ENCODE data around the gene SPAG16.
"Not testable (repeated sequence)": the region's sequence is repeated elsewhere in the genome, so short reads cannot be mapped to it uniquely, and the experiment has no call there.

SPAG16 gene

DNA sequence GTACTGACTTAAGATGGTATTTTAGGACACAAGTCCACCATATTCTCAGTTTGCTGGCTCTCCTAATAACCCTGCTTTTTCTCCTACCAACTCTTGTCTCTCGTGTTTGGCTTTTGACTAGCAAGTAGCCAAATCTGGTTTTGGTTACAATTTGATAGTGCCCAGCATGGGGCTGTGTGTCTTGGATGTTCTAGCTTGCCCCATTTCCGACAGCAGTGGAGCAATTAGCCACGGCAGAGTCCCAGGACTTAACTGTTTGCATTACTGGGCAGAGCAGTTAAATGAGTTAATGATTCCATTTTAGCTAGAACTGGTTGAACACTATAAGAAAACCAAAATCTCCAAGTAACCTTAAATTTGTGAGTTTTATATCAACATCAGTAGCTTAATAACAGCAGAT is 18.6 kb upstream of the SPAG16 start:
- H3K4me3 ChIP-seq (ENCODE audit: low read depth in 1 of 2, low read length in 2 of 2): no peak overlapping the region
- H3K27me3 ChIP-seq (ENCODE audit: control insufficient read depth in 1 of 2, insufficient read depth in 2 of 2, low read length in 2 of 2): no peaks in the 10 kb centered on the region
- H3K9ac ChIP-seq (ENCODE audit: low read depth in 1 of 2, low read length in 2 of 2): no peak overlapping the region
- no peaks in the 10 kb centered on the region for H3K9me3 ChIP-seq (ENCODE audit: control insufficient read depth in 1 of 2, low read length in 2 of 2)
- no peak overlapping the region for H3K27ac ChIP-seq (ENCODE audit: low read depth, low read length)
- H3K4me1 ChIP-seq (ENCODE audit: control insufficient read depth in 1 of 2, insufficient read depth in 2 of 2, low read length in 2 of 2): no peaks in the 10 kb centered on the region
- H3K36me3 ChIP-seq (ENCODE audit: control insufficient read depth in 1 of 2, insufficient read depth in 2 of 2, low read length in 2 of 2): no peaks in the 10 kb centered on the region

DNA sequence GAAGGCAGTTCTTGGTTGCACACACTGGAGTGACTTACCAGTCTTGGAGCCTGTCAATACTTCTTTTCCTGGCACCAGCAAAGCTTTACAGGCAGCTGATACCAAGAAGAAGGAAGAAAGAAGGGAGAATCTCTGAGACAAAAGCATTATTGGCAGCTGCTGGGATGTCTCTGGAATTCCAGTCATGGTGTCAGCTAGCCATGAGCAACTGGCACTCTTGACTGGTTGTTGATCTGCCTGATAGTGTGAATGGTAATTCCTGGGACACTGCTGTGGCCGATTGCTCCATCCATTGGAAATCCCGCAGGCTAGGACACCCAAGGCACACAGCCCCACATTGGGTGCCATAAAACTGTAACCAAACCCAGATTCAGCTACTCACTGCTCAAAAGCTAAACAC is 17.8 kb upstream of the SPAG16 start:
- Histone ChIP-seq H3K27me3 (ENCODE audit: control insufficient read depth in 1 of 2, insufficient read depth in 2 of 2, low read length in 2 of 2) (no peaks in the 10 kb centered on the region), H3K36me3 (ENCODE audit: control insufficient read depth in 1 of 2, insufficient read depth in 2 of 2, low read length in 2 of 2) (no peaks in the 10 kb centered on the region), H3K4me3 (ENCODE audit: low read depth in 1 of 2, low read length in 2 of 2) (no peak overlapping the region), H3K9me3 (ENCODE audit: control insufficient read depth in 1 of 2, low read length in 2 of 2) (no peaks in the 10 kb centered on the region), H3K27ac (ENCODE audit: low read depth, low read length) (no peak overlapping the region), H3K4me1 (ENCODE audit: control insufficient read depth in 1 of 2, insufficient read depth in 2 of 2, low read length in 2 of 2) (no peaks in the 10 kb centered on the region), H3K9ac (ENCODE audit: low read depth in 1 of 2, low read length in 2 of 2) (no peak overlapping the region)

DNA sequence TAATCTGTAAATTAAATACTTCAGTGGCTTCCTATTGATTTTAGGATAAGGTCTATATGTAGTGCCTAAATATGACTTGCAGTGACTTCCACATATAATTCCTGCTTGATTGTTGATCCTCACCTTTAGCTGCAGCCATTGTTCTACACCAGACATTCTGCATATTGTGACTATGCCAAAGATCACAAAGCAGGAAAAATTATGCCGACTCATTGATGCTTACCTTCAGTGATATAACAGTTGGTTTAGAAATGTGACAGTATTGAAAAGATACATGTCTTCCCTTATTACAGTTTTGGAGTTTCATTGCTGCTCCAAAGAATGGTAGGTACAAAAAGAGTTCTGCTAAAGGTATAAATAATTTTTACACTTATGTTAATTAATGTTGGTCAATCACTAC is 12.3 kb upstream of the SPAG16 start:
- Histone ChIP-seq H3K9me3 (ENCODE audit: control insufficient read depth in 1 of 2, low read length in 2 of 2) (peaks cover 0 to 2% of the 10 kb centered on the region in 2 donors), H3K27me3 (ENCODE audit: control insufficient read depth in 1 of 2, insufficient read depth in 2 of 2, low read length in 2 of 2) (no peaks in the 10 kb centered on the region), H3K4me1 (ENCODE audit: control insufficient read depth in 1 of 2, insufficient read depth in 2 of 2, low read length in 2 of 2) (no peaks in the 10 kb centered on the region), H3K27ac (ENCODE audit: low read depth, low read length) (no peak overlapping the region), H3K4me3 (ENCODE audit: low read depth in 1 of 2, low read length in 2 of 2) (no peak overlapping the region), H3K36me3 (ENCODE audit: control insufficient read depth in 1 of 2, insufficient read depth in 2 of 2, low read length in 2 of 2) (no peaks in the 10 kb centered on the region), H3K9ac (ENCODE audit: low read depth in 1 of 2, low read length in 2 of 2) (no peak overlapping the region)

- Histone ChIP-seq H3K4me3 (ENCODE audit: low read depth in 1 of 2, low read length in 2 of 2) (no peak overlapping the region), H3K27me3 (ENCODE audit: control insufficient read depth in 1 of 2, insufficient read depth in 2 of 2, low read length in 2 of 2) (no peaks in the 10 kb centered on the region), H3K9me3 (ENCODE audit: control insufficient read depth in 1 of 2, low read length in 2 of 2) (peaks cover 0 to 3% of the 10 kb centered on the region in 2 donors), H3K36me3 (ENCODE audit: control insufficient read depth in 1 of 2, insufficient read depth in 2 of 2, low read length in 2 of 2) (no peaks in the 10 kb centered on the region), H3K27ac (ENCODE audit: low read depth, low read length) (no peak overlapping the region), H3K4me1 (ENCODE audit: control insufficient read depth in 1 of 2, insufficient read depth in 2 of 2, low read length in 2 of 2) (no peaks in the 10 kb centered on the region), H3K9ac (ENCODE audit: low read depth in 1 of 2, low read length in 2 of 2) (no peak overlapping the region)
Observed at GRCh38 chr2:213274143-213274542, 10.1 kb upstream of the SPAG16 start.

DNA sequence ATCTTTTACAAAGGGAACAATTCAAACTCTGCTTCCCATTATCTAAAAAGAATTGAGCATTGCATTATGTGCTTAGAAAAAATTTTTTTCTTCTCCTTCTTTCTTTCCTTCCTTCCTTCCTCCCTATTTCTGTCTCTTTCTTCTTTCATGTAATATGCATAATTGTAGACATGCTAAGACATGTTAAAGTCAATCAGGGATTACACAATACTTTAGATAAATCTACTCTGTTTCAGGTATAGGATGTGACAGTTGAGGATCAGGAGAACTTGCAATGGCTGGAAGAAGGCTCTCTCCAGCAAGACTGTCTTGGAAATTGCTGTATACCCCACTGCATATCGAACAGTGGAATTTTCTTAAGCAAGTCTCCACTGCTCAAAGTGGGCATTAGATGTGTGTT is 9.0 kb upstream of the SPAG16 start:
- no peak overlapping the region for H3K9ac ChIP-seq (ENCODE audit: low read depth in 1 of 2, low read length in 2 of 2)
- no peak overlapping the region for H3K4me3 ChIP-seq (ENCODE audit: low read depth in 1 of 2, low read length in 2 of 2)
- no peaks in the 10 kb centered on the region for H3K36me3 ChIP-seq (ENCODE audit: control insufficient read depth in 1 of 2, insufficient read depth in 2 of 2, low read length in 2 of 2)
- H3K27me3 ChIP-seq (ENCODE audit: control insufficient read depth in 1 of 2, insufficient read depth in 2 of 2, low read length in 2 of 2): no peaks in the 10 kb centered on the region
- no peak overlapping the region for H3K27ac ChIP-seq (ENCODE audit: low read depth, low read length)
- H3K4me1 ChIP-seq (ENCODE audit: control insufficient read depth in 1 of 2, insufficient read depth in 2 of 2, low read length in 2 of 2): no peaks in the 10 kb centered on the region
- H3K9me3 ChIP-seq (ENCODE audit: control insufficient read depth in 1 of 2, low read length in 2 of 2): peaks cover 0 to 3% of the 10 kb centered on the region in 2 donors

- not testable (repeated sequence) for H3K4me3 ChIP-seq (ENCODE audit: low read depth in 1 of 2, low read length in 2 of 2); H3K27me3 ChIP-seq (ENCODE audit: control insufficient read depth in 1 of 2, insufficient read depth in 2 of 2, low read length in 2 of 2); H3K9me3 ChIP-seq (ENCODE audit: control insufficient read depth in 1 of 2, low read length in 2 of 2); H3K27ac ChIP-seq (ENCODE audit: low read depth, low read length); H3K36me3 ChIP-seq (ENCODE audit: control insufficient read depth in 1 of 2, insufficient read depth in 2 of 2, low read length in 2 of 2); H3K4me1 ChIP-seq (ENCODE audit: control insufficient read depth in 1 of 2, insufficient read depth in 2 of 2, low read length in 2 of 2); H3K9ac ChIP-seq (ENCODE audit: low read depth in 1 of 2, low read length in 2 of 2)
Observed at GRCh38 chr2:213277134-213277533, 7.1 kb upstream of the SPAG16 start.

GRCh38 chr2:213279116-213279620 is 5.1 kb upstream of the SPAG16 start:
- no peak overlapping the region for H3K9ac ChIP-seq (ENCODE audit: low read depth in 1 of 2, low read length in 2 of 2)
- no peaks in the 10 kb centered on the region for H3K36me3 ChIP-seq (ENCODE audit: control insufficient read depth in 1 of 2, insufficient read depth in 2 of 2, low read length in 2 of 2)
- H3K27ac ChIP-seq (ENCODE audit: low read depth, low read length): no peak overlapping the region
- H3K4me3 ChIP-seq (ENCODE audit: low read depth in 1 of 2, low read length in 2 of 2): no peak overlapping the region
- peaks cover 0 to 3% of the 10 kb centered on the region in 2 donors for H3K9me3 ChIP-seq (ENCODE audit: control insufficient read depth in 1 of 2, low read length in 2 of 2)
- peaks cover 0 to 5% of the 10 kb centered on the region in 2 donors for H3K4me1 ChIP-seq (ENCODE audit: control insufficient read depth in 1 of 2, insufficient read depth in 2 of 2, low read length in 2 of 2)
- no peaks in the 10 kb centered on the region for H3K27me3 ChIP-seq (ENCODE audit: control insufficient read depth in 1 of 2, insufficient read depth in 2 of 2, low read length in 2 of 2)

DNA sequence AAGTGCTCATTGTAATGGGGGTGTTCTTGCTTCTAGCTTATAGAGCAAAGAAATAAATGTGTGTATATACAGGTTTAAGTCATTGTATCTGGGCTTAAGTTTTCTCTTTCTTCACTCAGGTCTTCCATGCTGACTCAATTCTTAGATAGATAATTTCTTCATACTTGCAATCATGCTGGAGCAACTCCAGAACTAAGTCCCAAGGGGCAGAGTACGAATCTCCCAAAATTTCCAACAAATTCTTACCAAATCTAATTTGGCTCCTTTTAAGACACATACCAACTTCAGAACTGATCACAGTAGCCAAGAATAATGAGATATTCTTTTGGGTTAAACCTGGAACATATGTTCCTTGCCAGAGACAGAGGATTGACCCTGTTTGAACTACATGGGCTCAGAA is 4.3 kb upstream of the SPAG16 start:
- Histone ChIP-seq H3K27ac (ENCODE audit: low read depth, low read length) (no peak overlapping the region), H3K36me3 (ENCODE audit: control insufficient read depth in 1 of 2, insufficient read depth in 2 of 2, low read length in 2 of 2) (no peaks in the 10 kb centered on the region), H3K9ac (ENCODE audit: low read depth in 1 of 2, low read length in 2 of 2) (no peak overlapping the region), H3K27me3 (ENCODE audit: control insufficient read depth in 1 of 2, insufficient read depth in 2 of 2, low read length in 2 of 2) (no peaks in the 10 kb centered on the region), H3K4me3 (ENCODE audit: low read depth in 1 of 2, low read length in 2 of 2) (no peak overlapping the region), H3K9me3 (ENCODE audit: control insufficient read depth in 1 of 2, low read length in 2 of 2) (peaks cover 0 to 3% of the 10 kb centered on the region in 2 donors), H3K4me1 (ENCODE audit: control insufficient read depth in 1 of 2, insufficient read depth in 2 of 2, low read length in 2 of 2) (peaks cover 5% of the 10 kb centered on the region in 2 donors)

GRCh38 chr2:213281156-213281555 is 3.1 kb upstream of the SPAG16 start:
- peaks cover 5 to 15% of the 10 kb centered on the region in 2 donors for H3K4me1 ChIP-seq (ENCODE audit: control insufficient read depth in 1 of 2, insufficient read depth in 2 of 2, low read length in 2 of 2)

DNA sequence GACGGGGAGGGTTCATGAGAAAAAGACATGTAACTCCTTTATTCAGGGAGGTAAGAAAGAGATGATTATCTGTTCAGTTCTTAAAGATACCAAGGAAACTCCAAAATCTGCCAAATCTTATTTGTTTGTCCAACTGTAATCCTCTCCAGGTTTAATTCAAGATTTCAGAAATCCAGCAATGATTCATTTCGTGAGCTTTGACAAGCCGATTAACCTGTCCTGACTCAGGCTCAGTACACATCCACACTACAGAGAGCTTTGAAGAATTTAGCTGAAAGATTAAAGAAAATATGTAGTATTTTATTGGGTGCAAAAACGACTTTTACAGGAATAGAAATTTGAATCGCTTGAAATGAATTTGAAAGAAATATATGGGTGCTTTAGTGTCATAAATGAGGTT is 1.1 kb downstream of the SPAG16 start:
- H3K4me3 ChIP-seq (ENCODE audit: low read depth in 1 of 2, low read length in 2 of 2): peak overlapping the region; percentile 72 to 92
- H3K9me3 ChIP-seq (ENCODE audit: control insufficient read depth in 1 of 2, low read length in 2 of 2): no peaks in the 10 kb centered on the region
- peak overlapping the region in 1 of 2 donors; percentile 64 for H3K9ac ChIP-seq (ENCODE audit: low read depth in 1 of 2, low read length in 2 of 2)
- no peaks in the 10 kb centered on the region for H3K27me3 ChIP-seq (ENCODE audit: control insufficient read depth in 1 of 2, insufficient read depth in 2 of 2, low read length in 2 of 2)
- H3K36me3 ChIP-seq (ENCODE audit: control insufficient read depth in 1 of 2, insufficient read depth in 2 of 2, low read length in 2 of 2): no peaks in the 10 kb centered on the region
- H3K27ac ChIP-seq (ENCODE audit: low read depth, low read length): no peak overlapping the region
- H3K4me1 ChIP-seq (ENCODE audit: control insufficient read depth in 1 of 2, insufficient read depth in 2 of 2, low read length in 2 of 2): peaks cover 5 to 22% of the 10 kb centered on the region in 2 donors

More at GRCh38 chr2:213281156-213281555, 3.1 kb upstream of the SPAG16 start:
- H3K9ac ChIP-seq (ENCODE audit: low read depth in 1 of 2, low read length in 2 of 2): no peak overlapping the region
- no peaks in the 10 kb centered on the region for H3K36me3 ChIP-seq (ENCODE audit: control insufficient read depth in 1 of 2, insufficient read depth in 2 of 2, low read length in 2 of 2)
- no peaks in the 10 kb centered on the region for H3K27me3 ChIP-seq (ENCODE audit: control insufficient read depth in 1 of 2, insufficient read depth in 2 of 2, low read length in 2 of 2)
- H3K27ac ChIP-seq (ENCODE audit: low read depth, low read length): no peak overlapping the region
- H3K4me3 ChIP-seq (ENCODE audit: low read depth in 1 of 2, low read length in 2 of 2): no peak overlapping the region
- peaks cover 0 to 3% of the 10 kb centered on the region in 2 donors for H3K9me3 ChIP-seq (ENCODE audit: control insufficient read depth in 1 of 2, low read length in 2 of 2)

DNA sequence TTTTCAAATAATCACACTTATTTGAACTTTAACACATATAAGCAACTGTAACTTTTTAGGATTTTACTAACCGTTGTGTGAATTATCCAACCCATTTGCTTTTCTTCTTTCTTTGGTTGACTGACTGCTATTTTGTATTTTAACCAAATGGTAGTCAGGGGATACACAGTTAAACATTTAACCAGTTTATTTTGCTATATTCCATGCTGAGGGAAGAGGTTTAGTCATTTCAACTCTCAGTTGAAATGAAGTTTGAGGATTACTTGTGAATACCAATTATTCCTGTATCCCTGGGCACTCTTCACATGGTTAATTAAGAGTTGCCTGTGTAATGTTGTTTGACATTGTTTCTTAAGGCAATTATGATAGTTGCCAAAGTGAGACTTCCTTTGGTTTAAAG is 1.9 kb downstream of the SPAG16 start:
- Histone ChIP-seq H3K9me3 (ENCODE audit: control insufficient read depth in 1 of 2, low read length in 2 of 2) (no peaks in the 10 kb centered on the region), H3K4me1 (ENCODE audit: control insufficient read depth in 1 of 2, insufficient read depth in 2 of 2, low read length in 2 of 2) (peaks cover 5 to 22% of the 10 kb centered on the region in 2 donors), H3K9ac (ENCODE audit: low read depth in 1 of 2, low read length in 2 of 2) (no peak overlapping the region), H3K36me3 (ENCODE audit: control insufficient read depth in 1 of 2, insufficient read depth in 2 of 2, low read length in 2 of 2) (no peaks in the 10 kb centered on the region), H3K27ac (ENCODE audit: low read depth, low read length) (no peak overlapping the region), H3K27me3 (ENCODE audit: control insufficient read depth in 1 of 2, insufficient read depth in 2 of 2, low read length in 2 of 2) (no peaks in the 10 kb centered on the region), H3K4me3 (ENCODE audit: low read depth in 1 of 2, low read length in 2 of 2) (no peak overlapping the region)

All from duodenal mucosa (tissue), 2 donors.